Lower lobe of right lung (tissue), 2 donors: ENCODE measurements around the gene GSTT4. TPM values are rescaled to one million over a fixed set of nuclear protein-coding genes. Genes with fewer than 3 reads are reported as not detected.

Source experiments
- ATAC-seq, 2 donors: fragments of 200-7000 bp; cut with Tn5 transposase; one replicate each; pipeline ENCODE4 v1.9.1; 2020 to 2022; ENCODE audit warnings: mild to moderate bottlenecking in 2 of 2, moderate library complexity in 2 of 2
- DNase-seq: peaks from one replicate; pipeline ENCODE4 v3.0.0-alpha.2; 2020
- H3K27ac ChIP-seq: fragments of 200-600 bp; one replicate; pipeline ENCODE4 v1.8.0; 2022
- H3K27me3 ChIP-seq: fragments of 200-600 bp; one replicate; pipeline ENCODE4 v1.8.0; 2022; ENCODE audit warnings: low read depth
- H3K36me3 ChIP-seq: fragments of 200-600 bp; one replicate; pipeline ENCODE4 v1.8.0; 2022; ENCODE audit warnings: mild to moderate bottlenecking
- H3K4me1 ChIP-seq: fragments of 200-600 bp; one replicate; pipeline ENCODE4 v1.8.0; 2022
- H3K4me3 ChIP-seq: fragments of 200-600 bp; one replicate; pipeline ENCODE4 v1.8.0; 2022; ENCODE audit warnings: mild to moderate bottlenecking
- H3K9me3 ChIP-seq: fragments of 200-600 bp; one replicate; pipeline ENCODE4 v1.8.0; 2022
- intact Hi-C: fragments of 100-400 bp; cut with DNase I; formaldehyde crosslinking; loops from one replicate; pipeline ENCODE4 v1.11.0; 2022
- long read RNA-seq: library from polyadenylated mRNA; unstranded; transcript quantifications from one replicate; pipeline ENCODE4 v2.0.0, GENCODE V29; 2021
- total RNA-seq: library from RNA; stranded (reverse); fragmentation: NEBNext Ultra II Directional; extraction: Animal tissue kit (Norgen Biotek cat#: 25700); gene quantifications from one replicate; pipeline ENCODE4 v1.2.1, GENCODE V29; 2021
- TF ChIP-seq, protein P1 (sequence below): fragments of 200-600 bp; IDR thresholded peaks from one replicate; pipeline ENCODE4 v1.8.0; 2022; ENCODE audit warnings: antibody characterized with exemption, mild to moderate bottlenecking
- donor health status: DM: no; HTN: yes; CAD: no; lungs with severe emphysema.

Gene GSTT4
- total RNA-seq, result not detected
- long read RNA-seq, result 0 reads

GRCh38 chr22:24005201-24005600, at the start of gene GSTT4:
GSTT4 (minus strand) TSS chr22:24005453; CDS start chr22:24005356, 97 bp downstream.
- ATAC-seq (peak in 1 of 2 donors; percentile 14), DNase-seq (no peak)
- Histone ChIP-seq H3K36me3 (no peaks in the 10 kb centered on the region), H3K4me1 (no peaks in the 10 kb centered on the region), H3K27ac (no peak within 1 kb of the TSS), H3K27me3 (no peaks in the 10 kb centered on the region), H3K4me3 (no peak within 1 kb of the TSS), H3K9me3 (no peaks in the 10 kb centered on the region)
- TF ChIP-seq, protein P1, sequence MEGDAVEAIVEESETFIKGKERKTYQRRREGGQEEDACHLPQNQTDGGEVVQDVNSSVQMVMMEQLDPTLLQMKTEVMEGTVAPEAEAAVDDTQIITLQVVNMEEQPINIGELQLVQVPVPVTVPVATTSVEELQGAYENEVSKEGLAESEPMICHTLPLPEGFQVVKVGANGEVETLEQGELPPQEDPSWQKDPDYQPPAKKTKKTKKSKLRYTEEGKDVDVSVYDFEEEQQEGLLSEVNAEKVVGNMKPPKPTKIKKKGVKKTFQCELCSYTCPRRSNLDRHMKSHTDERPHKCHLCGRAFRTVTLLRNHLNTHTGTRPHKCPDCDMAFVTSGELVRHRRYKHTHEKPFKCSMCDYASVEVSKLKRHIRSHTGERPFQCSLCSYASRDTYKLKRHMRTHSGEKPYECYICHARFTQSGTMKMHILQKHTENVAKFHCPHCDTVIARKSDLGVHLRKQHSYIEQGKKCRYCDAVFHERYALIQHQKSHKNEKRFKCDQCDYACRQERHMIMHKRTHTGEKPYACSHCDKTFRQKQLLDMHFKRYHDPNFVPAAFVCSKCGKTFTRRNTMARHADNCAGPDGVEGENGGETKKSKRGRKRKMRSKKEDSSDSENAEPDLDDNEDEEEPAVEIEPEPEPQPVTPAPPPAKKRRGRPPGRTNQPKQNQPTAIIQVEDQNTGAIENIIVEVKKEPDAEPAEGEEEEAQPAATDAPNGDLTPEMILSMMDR, result no peak
- intact Hi-C loops, result no loop called here

DNA sequence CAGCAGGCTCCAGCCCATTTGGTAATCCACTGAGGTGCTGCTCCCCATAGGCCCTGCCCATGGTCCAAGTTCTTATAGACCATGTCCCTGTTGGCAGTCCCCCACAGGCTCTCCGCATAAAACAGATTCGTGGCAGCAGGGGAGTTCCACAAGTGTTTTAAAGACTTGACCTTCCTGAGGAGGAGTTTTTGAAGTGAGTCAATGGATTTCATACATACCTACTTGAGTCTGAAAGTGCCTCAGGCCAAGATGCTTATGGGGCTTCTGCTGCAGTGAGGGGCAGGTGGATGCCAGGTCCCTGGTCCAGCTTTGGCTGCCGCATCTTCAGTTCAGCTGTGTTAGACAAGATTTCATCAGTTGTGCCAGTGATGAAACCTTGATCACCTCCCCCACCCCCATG, 49.1 kb upstream of the GSTT4 start:
- intact Hi-C loops, result no loop called here
- ATAC-seq (no peak), DNase-seq (no peak)
- Histone ChIP-seq H3K36me3 (peaks cover 88% of the 10 kb centered on the region), H3K4me3 (no peak overlapping the region), H3K27me3 (no peaks in the 10 kb centered on the region), H3K27ac (no peak overlapping the region), H3K9me3 (no peaks in the 10 kb centered on the region), H3K4me1 (peaks cover 3% of the 10 kb centered on the region)
- TF ChIP-seq, protein P1, result no peak

DNA sequence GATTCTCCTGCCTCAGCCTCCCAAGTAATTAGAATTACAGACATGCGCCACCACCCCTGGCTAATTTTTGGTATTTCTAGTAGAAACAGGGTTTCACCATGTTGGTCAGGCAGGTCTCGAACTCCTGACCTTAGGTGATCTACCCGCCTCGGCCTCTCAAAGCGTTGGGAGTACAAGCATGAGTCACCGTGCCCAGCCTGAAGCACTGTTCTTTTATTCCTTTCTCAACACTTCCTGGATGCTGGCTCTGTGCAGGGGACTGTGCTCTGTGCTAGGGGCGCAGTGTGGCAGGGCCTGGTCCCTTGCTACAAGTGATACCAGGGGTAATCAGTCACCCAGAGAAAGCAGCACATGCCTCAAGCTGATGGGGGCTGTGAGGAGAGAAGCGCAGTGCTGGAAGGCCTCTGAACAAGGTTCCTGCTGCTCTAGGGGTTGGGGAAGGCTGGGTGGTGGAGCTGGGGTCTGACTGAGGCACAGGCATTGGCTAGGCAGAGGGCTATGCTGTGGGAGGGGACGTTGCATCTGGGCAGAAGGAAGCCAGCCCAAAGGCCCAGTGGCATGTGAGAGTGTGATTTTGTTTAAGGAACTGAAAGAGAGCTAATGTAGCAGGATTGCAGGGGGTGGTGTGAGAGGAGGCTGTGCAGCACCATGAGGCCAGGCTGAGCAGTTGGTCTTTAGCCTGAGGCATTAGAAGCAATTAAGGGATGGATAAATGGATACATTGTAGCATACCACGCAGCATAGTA, 48.4 kb upstream of the GSTT4 start:
- no peak overlapping the region for H3K4me3 ChIP-seq
- H3K36me3 ChIP-seq, result peaks cover 88% of the 10 kb centered on the region
- H3K4me1 ChIP-seq, result no peaks in the 10 kb centered on the region
- no peaks in the 10 kb centered on the region for H3K9me3 ChIP-seq
- no peaks in the 10 kb centered on the region for H3K27me3 ChIP-seq
- intact Hi-C loops, result no loop called here
- ATAC-seq (no peak), DNase-seq (no peak)
- H3K27ac ChIP-seq, result no peak overlapping the region
- TF ChIP-seq, protein P1, result no peak

DNA sequence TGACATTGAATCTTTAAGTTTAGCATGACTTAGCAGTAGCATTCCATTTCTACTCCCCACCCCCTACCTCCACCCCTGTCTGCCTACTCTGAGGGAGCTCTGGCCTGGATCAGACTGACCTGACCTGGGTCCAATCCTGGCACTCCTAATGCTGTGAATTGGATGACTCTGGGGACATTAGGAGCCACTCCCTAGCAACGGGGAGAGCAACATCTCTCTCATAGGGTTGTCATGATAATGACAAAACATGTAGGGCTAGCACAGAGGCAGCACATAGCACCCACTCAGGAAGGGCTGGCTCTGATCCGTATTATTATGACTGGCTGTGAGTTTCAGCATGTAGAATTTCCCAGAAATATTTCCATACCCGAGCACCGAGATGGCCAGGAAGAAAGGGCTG, 46.3 kb upstream of the GSTT4 start:
- H3K4me3 ChIP-seq, result no peak overlapping the region
- intact Hi-C loops, result no loop called here
- TF ChIP-seq, protein P1, result no peak
- H3K36me3 ChIP-seq, result peaks cover 87% of the 10 kb centered on the region
- no peaks in the 10 kb centered on the region for H3K4me1 ChIP-seq
- no peaks in the 10 kb centered on the region for H3K9me3 ChIP-seq
- peak; percentile 63 to 81 for ATAC-seq
- no peak for DNase-seq
- no peaks in the 10 kb centered on the region for H3K27me3 ChIP-seq
- peak overlapping the region; percentile 43 for H3K27ac ChIP-seq

DNA sequence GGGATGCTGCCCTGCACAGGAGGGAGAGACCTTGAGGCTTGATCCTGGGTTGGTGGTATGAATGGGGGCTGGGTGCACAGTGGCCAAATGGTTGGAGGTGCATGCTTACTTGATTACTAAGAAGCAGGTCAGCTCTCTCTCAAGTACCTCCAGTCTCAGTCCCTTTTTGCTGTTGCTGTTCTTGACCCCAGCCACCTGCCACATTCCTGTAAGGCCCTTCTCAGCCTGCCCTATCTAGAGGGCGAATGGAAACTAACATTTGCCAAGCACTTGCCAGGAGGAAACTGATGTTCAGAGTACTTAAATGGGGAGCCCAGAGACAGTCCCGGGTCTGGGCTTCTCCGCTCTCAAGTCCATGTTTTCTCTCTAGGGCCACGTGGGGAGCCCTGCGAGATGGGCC, 45.8 kb upstream of the GSTT4 start:
- ATAC-seq (peak; percentile 65 to 75), DNase-seq (no peak)
- Histone ChIP-seq H3K36me3 (peaks cover 87% of the 10 kb centered on the region), H3K27me3 (no peaks in the 10 kb centered on the region), H3K27ac (peak overlapping the region; percentile 25), H3K9me3 (no peaks in the 10 kb centered on the region), H3K4me3 (no peak overlapping the region), H3K4me1 (no peaks in the 10 kb centered on the region)
- TF ChIP-seq, protein P1, result no peak
- intact Hi-C loops, result no loop called here
